K562 (cell line): ENCODE data around the gene DEPDC4. TPM values are rescaled to one million over a fixed set of nuclear protein-coding genes. Genes with fewer than 3 reads are reported as not detected.

ENCODE experiments used
- CBFA2T3 ChIP-seq: fragments of 450-650 bp; IDR thresholded peaks from 2 replicates; pipeline ENCODE4 v1.6.1; 2017
- HBP1 ChIP-seq: fragments of 450-650 bp; formaldehyde crosslinking; IDR thresholded peaks from 2 replicates; pipeline ENCODE4 v1.4.0; 2022; ENCODE audit warnings: missing genetic modification characterization
- HDGF ChIP-seq: fragments of 450-650 bp; IDR thresholded peaks from 2 replicates; pipeline ENCODE4 v1.6.1; 2016
- HES1 ChIP-seq: fragments of 450-650 bp; IDR thresholded peaks from 2 replicates; pipeline ENCODE4 v1.6.1; 2016; ENCODE audit warnings: low read depth, mild to moderate bottlenecking, moderate library complexity
- HMGXB4 ChIP-seq: sonication (generic); formaldehyde crosslinking; IDR thresholded peaks from 2 replicates; pipeline ENCODE4 v1.8.1; 2023; ENCODE audit warnings: mild to moderate bottlenecking, missing genetic modification reagents
- HNRNPUL1 ChIP-seq: fragments of 200-400 bp; formaldehyde crosslinking; IDR thresholded peaks from 2 replicates; pipeline ENCODE4 v1.6.1; 2017; ENCODE audit warnings: low read length
- KAT2B ChIP-seq: IDR thresholded peaks from one replicate; pipeline ENCODE4 v1.6.1; 2012; ENCODE audit warnings: low read depth, mild to moderate bottlenecking, control low read depth, inconsistent platforms, low read length, moderate library complexity
- KAT8 ChIP-seq: fragments of 450-650 bp; IDR thresholded peaks from 2 replicates; pipeline ENCODE4 v1.6.1; 2016; ENCODE audit warnings: low read depth, mild to moderate bottlenecking
- MEF2A ChIP-seq: IDR thresholded peaks from 2 replicates; pipeline ENCODE4 v1.6.1; 2011; ENCODE audit warnings: low read depth, mild to moderate bottlenecking, low read length, moderate library complexity; ENCODE audit not compliant: control insufficient read depth
- MLLT1 ChIP-seq, 2 experiments: fragments of 450-650 bp; IDR thresholded peaks; 2 replicates each; pipeline ENCODE4 v1.6.1; 2016
- NFIC ChIP-seq: fragments of 450-650 bp; IDR thresholded peaks from 2 replicates; pipeline ENCODE4 v1.6.1; 2017; ENCODE audit warnings: mild to moderate bottlenecking, inconsistent platforms
- NFIX ChIP-seq: fragments of 250-450 bp; sonication (Bioruptor Pico); IDR thresholded peaks from 2 replicates; pipeline ENCODE4 v1.4.0; 2020; ENCODE audit warnings: low read depth, mild to moderate bottlenecking, moderate library complexity
- NR2C1 ChIP-seq, 2 experiments: fragments of 450-650 bp; IDR thresholded peaks; 2 replicates each; pipeline ENCODE4 v1.6.1; 2017; ENCODE audit warnings: mild to moderate bottlenecking in 2 of 2, antibody characterized with exemption in 1 of 2, inconsistent platforms in 1 of 2, missing compliant biosample characterization in 1 of 2, missing genetic modification characterization in 1 of 2
- SIN3B ChIP-seq: fragments of 450-650 bp; IDR thresholded peaks from 2 replicates; pipeline ENCODE4 v1.6.1; 2017; ENCODE audit warnings: low read depth, mild to moderate bottlenecking, moderate library complexity
- SMARCA5 ChIP-seq: fragments of 450-650 bp; IDR thresholded peaks from 2 replicates; pipeline ENCODE4 v1.6.1; 2016
- SP2 ChIP-seq: IDR thresholded peaks from 2 replicates; pipeline ENCODE4 v1.6.1; 2011; ENCODE audit warnings: mild to moderate bottlenecking, low read depth, low read length, moderate library complexity; ENCODE audit not compliant: poor library complexity, severe bottlenecking; ENCODE audit errors: extremely low read depth
- SRSF7 ChIP-seq: fragments of 200-400 bp; formaldehyde crosslinking; optimal IDR thresholded peaks from 2 replicates; pipeline ENCODE3; 2017; ENCODE audit warnings: mild to moderate bottlenecking, low read depth, low read length
- TAF15 ChIP-seq: fragments of 200-400 bp; formaldehyde crosslinking; IDR thresholded peaks from 2 replicates; pipeline ENCODE4 v1.6.1; 2017; ENCODE audit warnings: mild to moderate bottlenecking, low read depth, low read length, moderate library complexity
- TEAD4 ChIP-seq, 2 experiments: sonication (generic) in 1 of 2; formaldehyde crosslinking in 1 of 2; IDR thresholded peaks; 2 replicates each; pipeline versions ENCODE4 v1.6.1 to v1.8.0; 2012 to 2022; ENCODE audit warnings: borderline replicate concordance in 1 of 2, inconsistent platforms in 1 of 2, low read length in 1 of 2, mild to moderate bottlenecking in 1 of 2, missing genetic modification reagents in 1 of 2
- ZFX ChIP-seq: sonication (generic); formaldehyde crosslinking; IDR thresholded peaks from 2 replicates; pipeline ENCODE4 v1.8.0; 2022; ENCODE audit warnings: mild to moderate bottlenecking, missing genetic modification reagents, moderate library complexity
- ZNF280B ChIP-seq: fragments of 250-450 bp; sonication (Bioruptor Pico); IDR thresholded peaks from 2 replicates; pipeline ENCODE4 v1.5.1; 2021; ENCODE audit warnings: mild to moderate bottlenecking
- ZNF699 ChIP-seq: fragments of 250-450 bp; sonication (Bioruptor Pico); IDR thresholded peaks from 2 replicates; pipeline ENCODE4 v1.8.0; 2021; ENCODE audit warnings: mild to moderate bottlenecking, moderate library complexity; ENCODE audit not compliant: insufficient replicate concordance
- polyA plus RNA-seq, 8 experiments: library from polyadenylated mRNA; depleted of rRNA in 4 of 8; stranded (reverse) in 5 of 8; unstranded in 3 of 8; fragments of >200 nt; fragmentation: Nextera tagmentation in 2 of 8; fragmentation: Illumina TruSeq in 1 of 8; extraction: Ambion mirVana in 2 of 8; extraction: Trizol in 1 of 8; gene quantifications; 2 replicates each; pipeline versions ENCODE4 v1.2.1 to v1.2.3, GENCODE V29; 2011 to 2014; ENCODE audit warnings: inconsistent platforms in 1 of 8, missing spikeins in 1 of 8
- total RNA-seq, 7 experiments: library from RNA; depleted of rRNA in 6 of 7; stranded (reverse); fragments of >200 nt in 6 of 7; fragmentation: Illumina TruSeq in 2 of 7; extraction: Trizol in 2 of 7; gene quantifications; 2 replicates each; pipeline versions ENCODE4 v1.2.1 to v1.2.3, GENCODE V29; 2011 to 2021; ENCODE audit warnings: low replicate concordance in 1 of 7

Gene DEPDC4
- total and polyA plus RNA-seq, 9 of the 15 experiments (the other 6 are each of a cell fraction or from before 2014, with no cell fraction given): 3.6 to 13.2 (median 7.4) TPM

GRCh38 chr12:100199347-100200149 lies 67.3 kb downstream of the DEPDC4 start (continued):
- TF ChIP-seq HBP1 (no peak), ZNF699 (CRISPR knock-in tag) (no peak), SP2 (no peak), NR2C1 (IDR thresholded peaks at IDR 0.05) (no peak), NR2C1 (tag; IDR thresholded peaks at IDR 0.05) (no peak), HMGXB4 (CRISPR knock-in tag) (no peak), MLLT1 (IDR thresholded peaks at IDR 0.05) (no peak), HES1 (no peak), SIN3B (no peak), NFIX (CRISPR knock-in tag) (no peak), SMARCA5 (no peak), ZFX (CRISPR knock-in tag) (0 out of 2 replicates have a peak, but pooled peaks have one; percentile 7), SRSF7 (no peak), MEF2A (no peak), TAF15 (no peak), KAT8 (no peak), CBFA2T3 (no peak), ZNF280B (CRISPR knock-in tag) (no peak), HNRNPUL1 (no peak), NFIC (peak; percentile 63), HDGF (0 out of 2 replicates have a peak, but pooled peaks have one; percentile 48), KAT2B (no peak), TEAD4 (IDR thresholded peaks at IDR 0.05; ENCODE audit: low read length) (no peak), TEAD4 (CRISPR knock-in tag; IDR thresholded peaks at IDR 0.05; ENCODE audit: borderline replicate concordance) (no peak)
